ENCODE measurements around the gene FBXO2.
A peak's percentile ranks its signal among the peaks of the same experiment; 100 is the strongest.

The FBXO2 gene

GRCh38 chr1:11651017-11651416 is 3.2 kb downstream of the FBXO2 start:
- DNase-seq = no peak

DNA sequence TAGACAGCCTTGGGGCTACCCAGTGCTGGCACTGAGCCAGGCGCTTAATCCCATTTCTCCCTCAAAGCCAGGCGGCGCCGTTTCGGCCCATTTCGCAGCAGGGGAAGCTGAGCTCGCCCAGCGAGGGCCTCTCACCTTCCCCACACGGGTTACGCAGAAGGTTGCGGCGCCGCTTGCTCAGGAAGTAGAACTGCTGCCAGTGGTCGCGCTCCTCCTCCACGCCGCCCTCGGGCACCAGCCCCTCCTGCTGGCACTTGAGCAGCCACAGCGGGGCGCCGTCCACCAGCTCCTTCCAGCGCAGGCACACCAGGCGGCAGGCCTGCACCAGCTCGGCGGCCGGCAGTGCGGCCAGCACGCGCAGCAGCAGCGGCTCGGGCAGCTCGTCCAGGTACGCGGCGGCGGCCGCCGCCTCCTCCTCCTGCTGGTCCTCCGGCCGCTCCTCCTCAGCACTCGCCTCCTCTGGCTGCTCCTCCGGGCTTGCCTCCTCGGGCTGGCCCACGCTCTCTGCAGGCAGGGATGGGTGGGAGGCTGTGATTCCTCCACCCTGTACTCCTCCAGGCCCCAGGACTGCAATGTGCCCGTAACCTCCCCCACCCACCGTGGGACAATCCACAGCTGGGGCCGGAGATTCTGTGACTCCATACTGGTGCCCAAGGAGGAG is 3.8 kb downstream of the FBXO2 start:
- peak in 1 of 2 experiments; percentile 50 for DNase-seq

DNA sequence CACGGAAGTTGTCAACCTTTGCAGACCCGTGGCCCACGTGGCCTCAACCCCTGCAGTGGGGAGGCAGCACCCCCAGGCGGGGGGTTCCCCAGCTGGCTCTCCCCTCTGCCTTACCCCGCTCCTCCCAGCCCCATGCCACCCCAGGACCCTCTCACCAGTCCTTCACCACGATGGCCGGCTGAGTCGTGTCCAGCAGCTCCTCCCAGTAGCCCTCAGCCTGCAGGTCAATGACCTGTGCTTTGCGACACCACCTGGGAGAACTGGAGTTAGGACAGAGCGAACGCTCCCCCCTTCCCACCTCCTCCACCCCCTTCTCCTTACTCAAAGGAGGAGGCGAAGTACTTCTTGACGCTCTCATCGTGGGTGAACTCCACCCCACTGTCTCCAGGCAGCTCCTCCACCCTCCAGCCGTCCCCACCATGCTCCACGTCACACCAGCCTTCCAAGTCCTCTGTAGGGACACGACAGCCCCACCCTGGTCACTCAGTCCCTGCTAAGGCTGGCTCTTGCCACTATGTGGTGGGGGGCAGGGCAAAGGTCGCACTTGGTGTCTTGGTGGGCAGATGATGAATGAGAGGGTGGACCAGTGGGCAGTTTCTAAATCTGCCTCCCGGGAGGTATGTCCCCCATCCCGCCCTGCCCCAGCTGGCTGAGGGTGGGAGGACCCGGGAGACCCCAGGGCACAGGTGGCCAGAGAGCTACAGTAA is 4.5 kb downstream of the FBXO2 start:
- no peak for DNase-seq

- DNase-seq = no peak
These were observed 5.0 kb downstream of the FBXO2 start for GRCh38 chr1:11649237-11649623.

DNA sequence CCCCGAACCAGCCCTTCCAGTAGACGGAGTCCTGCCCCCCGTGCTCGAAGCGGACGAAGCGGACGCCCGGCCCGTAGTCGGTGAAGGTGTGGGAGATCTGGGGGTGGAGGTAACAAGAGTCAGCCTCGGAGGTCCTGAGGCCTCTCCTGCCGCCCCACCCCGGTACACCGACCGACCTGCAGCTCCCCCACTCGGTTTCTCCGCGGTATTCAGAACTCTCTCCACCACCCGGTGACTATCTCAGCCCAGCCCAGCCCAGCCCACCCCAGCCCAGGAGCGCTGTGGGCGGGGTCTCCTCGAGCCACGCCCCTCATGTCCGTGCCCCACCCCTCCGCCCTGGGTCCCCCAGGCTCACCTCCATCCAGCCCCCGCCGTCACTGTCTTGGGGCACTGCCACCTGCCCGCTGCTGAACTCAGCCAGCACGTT is 5.5 kb downstream of the FBXO2 start:
- DNase-seq = no peak

DNA sequence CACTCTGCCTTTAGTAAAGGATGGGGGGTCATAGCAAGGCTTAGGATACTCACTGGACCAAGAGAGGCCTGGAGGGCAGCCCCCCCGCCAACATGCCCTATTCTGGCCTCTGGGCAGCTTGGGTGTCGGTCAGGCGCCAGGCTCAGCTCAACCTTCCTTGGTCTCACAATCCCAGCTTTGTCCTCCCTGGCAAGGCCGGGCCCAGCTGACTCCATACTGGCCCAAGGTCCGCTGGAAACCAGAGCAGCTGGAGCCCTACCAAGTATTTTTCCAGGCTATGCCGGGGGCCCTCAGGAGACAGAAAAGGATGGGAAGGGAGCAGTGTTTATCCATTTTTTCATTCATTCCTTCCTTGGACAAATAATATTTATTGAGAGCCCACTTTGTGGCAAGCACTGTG is 6.2 kb downstream of the FBXO2 start:
- no peak for DNase-seq

DNA sequence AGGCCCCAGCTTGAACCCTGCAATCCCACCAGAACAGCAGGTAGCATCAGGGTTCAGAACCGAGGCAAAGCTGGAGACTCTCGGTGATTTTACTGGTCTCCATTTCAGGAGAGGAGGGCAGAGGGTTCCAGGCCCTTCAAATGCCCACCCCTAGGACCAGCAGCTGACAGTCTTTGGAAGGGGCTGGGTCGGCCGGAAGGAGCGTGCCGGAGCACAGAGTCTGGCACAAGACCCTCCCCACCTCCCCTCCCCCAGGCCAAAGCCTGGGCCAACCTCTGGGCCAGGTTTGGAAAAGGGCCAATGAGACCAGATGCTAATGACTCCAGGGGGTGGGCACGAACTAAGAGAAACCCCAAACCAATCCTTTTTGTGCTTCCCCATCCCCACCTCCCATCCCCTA is 6.9 kb downstream of the FBXO2 start:
- DNase-seq = no peak

GRCh38 chr1:11646317-11646716 is 7.9 kb downstream of the FBXO2 start:
- no peak for DNase-seq

GRCh38 chr1:11645670-11646265 is 8.5 kb downstream of the FBXO2 start:
- DNase-seq = peak; percentile 43 to 81

DNA sequence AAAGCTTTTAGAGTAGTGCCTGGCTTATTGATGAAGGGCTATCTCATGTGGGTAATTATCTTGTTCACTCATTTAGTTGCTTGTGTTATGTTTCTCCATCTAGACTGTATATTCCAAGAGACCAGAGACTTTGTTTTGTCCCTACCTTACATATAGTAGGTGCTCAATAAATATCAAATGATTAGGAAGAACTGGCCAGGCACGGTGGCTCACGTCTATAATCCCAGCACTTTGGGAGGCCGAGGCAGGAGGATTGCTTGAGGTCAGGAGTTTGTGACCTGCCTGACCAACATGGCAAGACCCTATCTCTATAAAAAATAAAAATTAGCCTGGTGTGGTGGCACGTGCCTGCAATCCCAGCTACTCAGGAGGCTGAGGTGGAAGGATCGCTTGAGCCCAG is 9.0 kb downstream of the FBXO2 start:
- no peak for DNase-seq

- no peak for DNase-seq
These were observed 10.4 kb downstream of the FBXO2 start for GRCh38 chr1:11643782-11644181.

DNA sequence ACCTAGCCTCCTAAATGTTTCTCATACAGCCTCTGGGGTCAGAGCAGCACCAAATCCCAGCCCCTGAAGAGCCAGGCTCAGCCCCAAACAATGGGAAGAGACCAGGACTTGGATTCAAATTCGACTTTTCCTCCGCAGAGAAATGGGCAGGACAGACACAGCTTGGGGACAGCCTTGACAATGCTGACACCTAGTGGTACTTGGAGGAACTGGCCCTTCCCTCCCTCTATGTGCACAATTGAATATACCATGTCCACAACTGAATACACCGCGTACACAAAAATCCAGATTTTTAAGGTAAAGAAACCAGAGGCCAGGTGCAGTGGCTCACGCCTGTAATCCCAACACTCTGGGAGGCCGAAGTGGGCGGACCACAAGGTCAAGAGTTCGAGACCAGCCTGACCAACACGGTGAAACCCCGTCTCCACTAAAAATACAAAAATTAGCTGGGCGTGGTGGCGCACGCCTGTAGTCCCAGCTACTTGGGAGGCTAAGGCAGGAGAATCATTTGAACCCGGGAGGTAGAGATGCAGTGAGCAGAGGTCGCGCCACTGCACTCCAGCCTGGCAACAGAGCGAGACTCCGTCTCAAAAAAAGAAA is 11.7 kb downstream of the FBXO2 start:
- peak; percentile 33 to 77 for DNase-seq

GRCh38 chr1:11641776-11642305 is 12.4 kb downstream of the FBXO2 start:
- no peak for DNase-seq

DNA sequence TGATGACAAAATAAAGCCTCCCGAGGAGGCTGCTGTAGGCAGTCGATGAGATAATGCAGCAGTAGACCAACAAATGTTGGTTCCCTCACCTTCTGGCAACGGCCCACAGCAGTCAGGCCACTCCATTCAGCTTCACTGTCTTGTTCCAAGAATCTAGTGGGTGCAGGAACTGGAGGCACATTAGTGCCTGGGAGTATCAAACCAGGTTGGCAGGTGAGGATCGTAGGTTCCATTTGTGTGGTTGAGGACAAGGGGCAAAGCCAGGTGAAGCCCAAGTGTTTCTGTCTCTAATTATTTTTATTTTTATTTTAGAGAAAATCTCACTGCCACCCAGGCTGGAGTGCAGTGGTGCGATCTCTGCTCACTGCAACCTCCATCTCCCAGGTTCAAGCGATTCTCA is 13.3 kb downstream of the FBXO2 start:
- no peak for DNase-seq

DNA sequence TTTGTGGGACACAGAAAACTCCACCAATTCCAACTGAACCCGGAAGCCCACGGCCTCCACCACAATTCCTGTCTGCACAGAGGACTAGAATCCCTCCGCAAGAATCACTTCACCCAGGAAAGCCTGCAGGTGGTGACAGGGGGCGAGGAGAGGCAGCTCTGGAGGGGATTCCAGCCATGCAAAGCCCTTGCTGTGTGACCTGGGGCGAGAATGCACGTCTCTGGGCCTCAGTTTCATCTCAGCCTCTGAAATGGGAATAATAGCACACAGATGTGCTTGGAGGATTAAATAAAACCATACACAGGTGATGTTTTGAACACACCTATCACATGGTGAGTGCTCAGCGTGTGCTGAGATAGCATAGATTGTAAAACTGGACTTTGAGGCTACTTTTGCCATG is 14.1 kb downstream of the FBXO2 start:
- DNase-seq = no peak

- DNase-seq = no peak
These were observed 14.9 kb downstream of the FBXO2 start for GRCh38 chr1:11639372-11639771.

DNA sequence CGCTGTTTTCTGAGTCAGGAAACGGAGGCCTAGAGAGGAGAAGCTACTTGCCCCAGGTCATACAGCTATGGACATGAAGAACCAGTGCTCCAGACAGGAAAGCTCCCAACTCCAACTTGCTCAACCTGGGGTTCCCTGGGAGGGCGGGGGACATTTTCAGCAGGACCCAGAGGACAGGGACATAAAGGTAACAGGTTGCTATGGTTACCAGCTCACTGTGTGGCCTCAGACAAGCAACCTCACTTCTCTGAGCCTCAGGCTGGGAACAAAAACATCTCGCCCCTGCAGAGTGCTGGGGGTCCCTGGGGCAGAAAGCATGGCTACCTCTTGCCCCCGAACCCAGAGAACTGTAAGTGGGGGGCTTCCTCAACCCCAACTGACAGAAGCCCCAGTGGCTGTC is 16.1 kb downstream of the FBXO2 start:
- DNase-seq = no peak

DNA sequence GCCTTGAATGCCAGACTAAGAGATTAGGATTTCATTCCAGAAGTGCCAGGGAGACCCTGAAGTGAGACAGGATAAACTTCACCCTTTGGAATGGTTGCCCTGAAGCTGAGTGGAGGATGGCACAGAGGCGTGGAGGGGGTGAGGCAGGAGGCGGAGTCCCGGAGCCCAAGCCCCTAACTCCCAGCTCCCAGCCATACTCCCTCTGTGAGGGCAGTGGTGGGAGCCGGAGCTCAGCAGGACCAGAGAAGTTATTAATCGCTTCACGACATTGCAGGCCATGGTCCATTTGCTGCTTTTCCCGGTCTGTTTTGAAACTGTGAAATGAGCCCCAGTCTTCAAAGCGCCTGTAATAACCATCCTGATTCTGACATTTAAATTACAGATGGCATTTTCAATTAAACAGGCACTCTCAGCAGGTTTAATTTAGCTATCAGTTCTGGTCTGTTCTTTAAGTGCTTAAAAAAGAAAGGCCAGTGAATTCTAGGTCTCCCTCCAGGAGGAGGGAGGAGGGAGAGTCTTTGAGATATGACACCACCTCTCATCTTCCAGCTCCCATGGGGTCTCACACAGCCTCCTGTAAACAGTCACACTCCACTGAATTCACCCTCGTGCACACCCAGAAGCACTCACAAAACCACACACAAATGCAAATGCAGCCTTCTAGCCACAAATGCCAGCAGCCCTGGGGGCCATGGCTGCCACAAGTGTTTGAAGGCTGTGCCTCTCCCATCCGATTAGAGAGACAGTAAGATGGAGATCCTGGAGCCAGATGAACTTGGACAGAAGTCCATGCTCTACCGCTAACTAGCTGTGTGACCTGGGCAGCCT is 19.6 kb downstream of the FBXO2 start:
- peak; percentile 61 to 89 for DNase-seq

- peak in 1 of 2 experiments; percentile 82 for DNase-seq
These were observed 24.8 kb downstream of the FBXO2 start for GRCh38 chr1:11629184-11630016.

GRCh38 chr1:11628767-11629166 is 25.5 kb downstream of the FBXO2 start:
- DNase-seq = no peak

- DNase-seq = no peak
These were observed 27.7 kb downstream of the FBXO2 start for GRCh38 chr1:11626551-11626950.

DNA sequence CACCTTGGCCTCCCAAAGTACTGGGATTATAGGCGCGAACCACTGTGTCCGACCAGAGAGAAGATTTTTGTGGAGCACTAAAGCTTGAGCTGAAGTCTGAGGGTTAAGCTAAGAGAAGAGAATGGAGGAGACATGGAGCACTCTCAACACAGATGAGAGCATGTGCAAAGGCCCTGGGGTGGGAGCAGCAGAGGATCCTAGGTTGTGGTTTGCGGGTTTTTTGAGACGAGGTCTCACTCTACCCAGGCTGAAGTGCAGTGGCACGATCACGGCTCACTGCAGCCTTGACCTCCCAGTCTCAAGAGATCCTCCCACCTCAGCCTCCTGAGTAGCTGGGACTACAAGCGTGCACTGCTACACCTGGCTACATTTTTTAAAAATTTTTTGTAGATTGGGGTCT is 30.5 kb downstream of the FBXO2 start:
- no peak for DNase-seq
